Stimulated activated CD4-positive, alpha-beta T cell treated with anti-CD3 and anti-CD28 coated beads, TNF-alpha, amount 100 ng/mL, for 24 hours (primary cell): Measurements from ENCODE around the gene BCL7A.

Experiments used
- DNase-seq, 3 experiments: peaks; one replicate each; pipeline ENCODE4 v3.0.0-alpha.2; 2020; ENCODE audit warnings: low read depth in 3 of 3

Gene BCL7A

GRCh38 chr12:121996945-121997612 is 24.6 kb upstream of the BCL7A start:
- no peak for DNase-seq

GRCh38 chr12:122001466-122002209 is 20.0 kb upstream of the BCL7A start:
- DNase-seq = no peak

GRCh38 chr12:122003651-122004611 is 17.8 kb upstream of the BCL7A start:
- DNase-seq = no peak

- no peak for DNase-seq
Measured at GRCh38 chr12:122004633-122005071, 17.0 kb upstream of the BCL7A start.

- no peak for DNase-seq
Measured at GRCh38 chr12:122005252-122005776, 16.4 kb upstream of the BCL7A start.

GRCh38 chr12:122006186-122006926 is 15.3 kb upstream of the BCL7A start:
- no peak for DNase-seq

- no peak for DNase-seq
Measured at GRCh38 chr12:122009741-122010140, 11.9 kb upstream of the BCL7A start.

- DNase-seq = no peak
Measured at GRCh38 chr12:122012184-122012583, 9.5 kb upstream of the BCL7A start.

GRCh38 chr12:122013136-122013535 is 8.5 kb upstream of the BCL7A start:
- no peak for DNase-seq

- no peak for DNase-seq
Measured at GRCh38 chr12:122013791-122014590, 7.7 kb upstream of the BCL7A start.

GRCh38 chr12:122014781-122015180 is 6.9 kb upstream of the BCL7A start:
- DNase-seq = no peak

- DNase-seq = no peak
Measured at GRCh38 chr12:122018457-122018856, 3.2 kb upstream of the BCL7A start.

- no peak for DNase-seq
Measured at GRCh38 chr12:122018937-122019336, 2.7 kb upstream of the BCL7A start.

GRCh38 chr12:122020795-122021192 is 890 bp upstream of the BCL7A start:
- DNase-seq = no peak

- DNase-seq = peak in 1 of 3 experiments; percentile 21
Measured at GRCh38 chr12:122021193-122021821, 377 bp upstream of the BCL7A start.

- peak in 1 of 3 experiments; percentile 32 for DNase-seq
Measured at GRCh38 chr12:122022393-122023338, 982 bp downstream of the BCL7A start.

GRCh38 chr12:122023339-122024131 is 1.9 kb downstream of the BCL7A start:
- peak in 1 of 3 experiments; percentile 12 for DNase-seq
